ENCODE data around the gene CRYL1. TPM values are rescaled to one million over a fixed set of nuclear protein-coding genes. Genes with fewer than 3 reads are reported as not detected.

Gene CRYL1
- total RNA-seq, 1 experiment from 2014 or later: 3.7 TPM

GRCh38 chr13:20360835-20361412 lies 164.7 kb downstream of the CRYL1 start:
- peaks cover 83% of the 10 kb centered on the region for H3K27me3 Mint-ChIP-seq (ENCODE audit: low read depth)

More at GRCh38 chr13:20360835-20361412, 164.7 kb downstream of the CRYL1 start:
- TF ChIP-seq CTCF (conservative IDR thresholded peaks at IDR 0.05): no peak
- Mint-ChIP-seq H3K27ac (no peak overlapping the region), H3K4me1 (peaks cover 12 to 15% of the 10 kb centered on the region in 2 experiments), H3K4me3 (no peak overlapping the region), H3K9me3 (no peaks in the 10 kb centered on the region; a peak in 1 of 5 replicates), H3K36me3 (ENCODE audit: insufficient read depth in 1 of 3, low read depth in 3 of 3) (no peaks in the 10 kb centered on the region)
- Histone ChIP-seq H3K27me3 (ENCODE audit: insufficient read depth, low read length) (peaks cover 13% of the 10 kb centered on the region; the same call in 1 of the 2 replicates), H2BK12ac (ENCODE audit: insufficient read length, low read depth, low read length) (no peak overlapping the region), H3K4me1 (ENCODE audit: insufficient read depth, low read length) (no peaks in the 10 kb centered on the region; the same call in 1 of the 2 replicates), H2AFZ (ENCODE audit: low read length) (no peak overlapping the region), H2AK5ac (ENCODE audit: insufficient read length, low read length) (no peak overlapping the region), H4K91ac (ENCODE audit: insufficient read length, low read depth, low read length) (no peak overlapping the region), H3K56ac (ENCODE audit: insufficient read length, low read depth, low read length) (no peak overlapping the region), H4K20me1 (ENCODE audit: control insufficient read depth, insufficient read depth, insufficient read length) (no peaks in the 10 kb centered on the region), H3K79me2 (ENCODE audit: insufficient read depth, low read length) (no peaks in the 10 kb centered on the region), H2BK20ac (ENCODE audit: low read depth, low read length, poor library complexity, severe bottlenecking) (no peak overlapping the region), H2BK120ac (ENCODE audit: low read depth, low read length, poor library complexity, severe bottlenecking) (no peak overlapping the region), H3K79me1 (ENCODE audit: insufficient read depth, low read depth, low read length, poor library complexity, severe bottlenecking) (no peaks in the 10 kb centered on the region), H2BK15ac (ENCODE audit: low read depth, low read length) (no peak overlapping the region), H2BK5ac (ENCODE audit: insufficient read length, low read length) (no peak overlapping the region), H3K27ac (ENCODE audit: insufficient read length, low read depth, low read length) (no peak overlapping the region), H4K8ac (replicated peaks; ENCODE audit: insufficient read length, low read depth, low read length) (no peak overlapping the region), H3K4me2 (ENCODE audit: insufficient read depth, insufficient read length, low read length) (no peak overlapping the region), H4K5ac (ENCODE audit: insufficient read length, low read depth, low read length) (no peak overlapping the region), H3K23me2 (ENCODE audit: insufficient read length, low read depth, low read length, poor library complexity, severe bottlenecking) (no peaks in the 10 kb centered on the region), H3K9ac (ENCODE audit: extremely low read depth, insufficient read length, low read length) (no peak overlapping the region), H3K14ac (ENCODE audit: insufficient read depth, low read length) (no peak overlapping the region), H3K9me3 (ENCODE audit: control insufficient read depth, low read depth, low read length) (no peaks in the 10 kb centered on the region), H3K18ac (ENCODE audit: insufficient read length, low read depth, low read length) (no peak overlapping the region), H3T11ph (ENCODE audit: low read length) (no peak overlapping the region), H3K23ac (ENCODE audit: insufficient read length, low read depth, low read length) (no peak overlapping the region), H3K4ac (ENCODE audit: low read depth, low read length) (no peak overlapping the region)
- WGBS (ENCODE audit: extremely low coverage, insufficient read length, low lambda C conversion rate): no CpG with 5 or more reads among the region's 5 CpGs
- DNase-seq: no peak
